Thoracic aorta (tissue), 2 donors: ENCODE measurements around the gene TBX5. TPM values are rescaled to one million over a fixed set of nuclear protein-coding genes. Genes with fewer than 3 reads are reported as not detected.

ENCODE experiments used
- ATAC-seq: fragments of 150-250 bp; one replicate; pipeline ENCODE4 v1.8.0; 2017; ENCODE audit warnings: low read depth; ENCODE audit not compliant: insufficient number of reproducible peaks, low FRiP score
- DNase-seq: peaks from one replicate; pipeline ENCODE4 v3.0.0-alpha.2; 2020; ENCODE audit warnings: low spot score
- H3K27ac ChIP-seq, 2 donors: fragments of 200-600 bp; sonication (generic); 1 replicate in 1 of 2; 2 replicates in 1 of 2; pipeline ENCODE4 v1.5.1; 2016; ENCODE audit warnings: mild to moderate bottlenecking in 2 of 2, moderate library complexity in 2 of 2
- H3K27me3 ChIP-seq: fragments of 200-600 bp; sonication (generic); replicated peaks from 2 replicates; pipeline ENCODE4 v1.6.0; 2016; ENCODE audit warnings: mild to moderate bottlenecking; ENCODE audit not compliant: insufficient read depth
- H3K36me3 ChIP-seq: fragments of 200-600 bp; sonication (generic); one replicate; pipeline ENCODE4 v1.5.1; 2016
- H3K4me1 ChIP-seq, 2 donors: fragments of 200-600 bp; sonication (generic); 1 replicate in 1 of 2; 2 replicates in 1 of 2; pipeline versions ENCODE4 v1.5.1 to v1.6.0; 2016; ENCODE audit warnings: low read depth in 2 of 2, mild to moderate bottlenecking in 1 of 2; ENCODE audit not compliant: control insufficient read depth in 1 of 2
- H3K4me3 ChIP-seq: fragments of 200-600 bp; sonication (generic); 2 replicates; pipeline ENCODE4 v1.5.1; 2016; ENCODE audit warnings: mild to moderate bottlenecking
- H3K9me3 ChIP-seq: fragments of 200-600 bp; sonication (generic); 2 replicates; pipeline ENCODE4 v1.5.1; 2016
- CTCF ChIP-seq: fragments of 200-600 bp; sonication (generic); IDR thresholded peaks from one replicate; pipeline ENCODE4 v1.5.1; 2019; ENCODE audit warnings: antibody characterized with exemption
- total RNA-seq, 2 donors: library from RNA; depleted of rRNA; stranded (reverse); fragments of >200 nt; gene quantifications; one replicate each; pipeline versions ENCODE4 v1.1.0 to v1.2.3, GENCODE V29; 2016

Gene TBX5
- total RNA-seq, 2 donors from 2014 or later: 0.21 to 1.5 TPM

- Histone ChIP-seq H3K27me3 (no peaks in the 10 kb centered on the region), H3K9me3 (no peaks in the 10 kb centered on the region), H3K4me3 (no peak overlapping the region), H3K36me3 (no peaks in the 10 kb centered on the region), H3K4me1 (peaks cover 12 to 24% of the 10 kb centered on the region in 2 donors), H3K27ac (no peak overlapping the region)
- ATAC-seq (no peak), DNase-seq (no peak)
- no peak for TF ChIP-seq CTCF
Measured at GRCh38 chr12:114320968-114321367, 85.0 kb downstream of the TBX5 start.

- Histone ChIP-seq H3K4me3 (no peak overlapping the region), H3K27ac (peak overlapping the region in 1 of 2 donors; percentile 61), H3K27me3 (no peaks in the 10 kb centered on the region), H3K36me3 (no peaks in the 10 kb centered on the region), H3K9me3 (no peaks in the 10 kb centered on the region), H3K4me1 (peaks cover 12 to 32% of the 10 kb centered on the region in 2 donors)
- DNase-seq: no peak
- no peak for ATAC-seq
- no peak for TF ChIP-seq CTCF
Measured at GRCh38 chr12:114320101-114320500, 85.8 kb downstream of the TBX5 start.

- DNase-seq (peak; percentile 8), ATAC-seq (no peak)
- no peak for TF ChIP-seq CTCF
- Histone ChIP-seq H3K9me3 (no peaks in the 10 kb centered on the region), H3K4me1 (peaks cover 12 to 39% of the 10 kb centered on the region in 2 donors), H3K27ac (peak overlapping the region in 1 of 2 donors; percentile 61), H3K4me3 (peak overlapping the region; percentile 12), H3K27me3 (no peaks in the 10 kb centered on the region), H3K36me3 (no peaks in the 10 kb centered on the region)
Measured at GRCh38 chr12:114319422-114319821, 86.5 kb downstream of the TBX5 start.

- Histone ChIP-seq H3K27ac (peak overlapping the region in 1 of 2 donors; percentile 61), H3K36me3 (no peaks in the 10 kb centered on the region), H3K9me3 (no peaks in the 10 kb centered on the region), H3K4me1 (peaks cover 12 to 43% of the 10 kb centered on the region in 2 donors), H3K4me3 (no peak overlapping the region), H3K27me3 (no peaks in the 10 kb centered on the region)
- DNase-seq: no peak
- no peak for TF ChIP-seq CTCF
- ATAC-seq: no peak
Measured at GRCh38 chr12:114318984-114319383, 87.0 kb downstream of the TBX5 start.

- Histone ChIP-seq H3K27ac (no peak overlapping the region), H3K9me3 (no peaks in the 10 kb centered on the region), H3K4me3 (no peak overlapping the region), H3K36me3 (no peaks in the 10 kb centered on the region), H3K27me3 (no peaks in the 10 kb centered on the region), H3K4me1 (peaks cover 19 to 68% of the 10 kb centered on the region in 2 donors)
- ATAC-seq (peak; percentile 55), DNase-seq (no peak)
- TF ChIP-seq CTCF: no peak
Measured at GRCh38 chr12:114316076-114316475, 89.9 kb downstream of the TBX5 start.
